ENCODE data around the gene OR10G8.
"Not testable (repeated sequence)": the region's sequence is repeated elsewhere in the genome, so short reads cannot be mapped to it uniquely, and the experiment has no call there.

Gene OR10G8

GRCh38 chr11:124026498-124026897, at the start of gene OR10G8:
Gene OR10G8, plus strand, starts transcription at chr11:124026798. Its CDS starts 2,825 bp downstream, at chr11:124029623.
- no peak for DNase-seq

- DNase-seq: no peak
Measured at GRCh38 chr11:123977731-123978347, 48.8 kb upstream of the OR10G8 start, which contains the start of gene OR10S1. Gene OR10S1, minus strand, starts transcription at chr11:123977781. Its CDS starts 117 bp downstream, at chr11:123977664.

GRCh38 chr11:123979311-123979710, 47.3 kb upstream of the OR10G8 start:
- no peak for DNase-seq

- no peak for DNase-seq
Measured at GRCh38 chr11:123995119-123995518, 31.5 kb upstream of the OR10G8 start, which contains the start of gene OR10G6. Gene OR10G6, minus strand, starts transcription at chr11:123995161. Its CDS starts 0 bp downstream, at chr11:123995161.

- no peak for DNase-seq
Measured at GRCh38 chr11:124012697-124013096, 13.9 kb upstream of the OR10G8 start, which contains the start of gene OR10G4. Gene OR10G4, plus strand, starts transcription at chr11:124012997. Its CDS starts 2,578 bp downstream, at chr11:124015575.

DNA sequence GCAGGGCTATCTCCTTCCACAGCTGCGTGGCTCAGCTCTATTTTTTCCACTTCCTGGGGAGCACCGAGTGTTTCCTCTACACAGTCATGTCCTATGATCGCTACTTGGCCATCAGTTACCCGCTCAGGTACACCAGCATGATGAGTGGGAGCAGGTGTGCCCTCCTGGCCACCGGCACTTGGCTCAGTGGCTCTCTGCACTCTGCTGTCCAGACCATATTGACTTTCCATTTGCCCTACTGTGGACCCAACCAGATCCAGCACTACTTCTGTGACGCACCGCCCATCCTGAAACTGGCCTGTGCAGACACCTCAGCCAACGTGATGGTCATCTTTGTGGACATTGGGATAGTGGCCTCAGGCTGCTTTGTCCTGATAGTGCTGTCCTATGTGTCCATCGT, 10.8 kb upstream of the OR10G8 start:
- not testable (repeated sequence) for DNase-seq

DNA sequence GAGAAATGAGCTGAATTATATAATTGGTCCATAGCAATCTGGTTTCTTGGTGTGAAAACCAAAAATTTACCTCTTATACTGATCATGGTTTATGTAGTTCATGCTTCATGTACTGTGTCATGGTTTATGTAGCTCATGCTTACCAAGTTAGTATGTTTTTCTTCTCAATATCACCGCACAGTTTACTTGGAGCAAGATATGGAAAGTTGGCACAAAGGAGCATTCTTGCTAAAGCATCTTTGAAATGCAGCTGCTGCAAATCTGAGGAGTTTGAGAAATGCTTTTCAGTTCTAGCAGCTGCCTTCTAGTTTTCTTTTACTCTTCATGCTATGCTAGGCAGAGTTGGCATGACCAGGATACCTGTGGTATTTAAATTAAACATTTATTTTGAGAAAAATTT, 10.1 kb downstream of the OR10G8 start:
- DNase-seq: no peak

GRCh38 chr11:124039557-124039956, 13.0 kb downstream of the OR10G8 start:
- DNase-seq: no peak

GRCh38 chr11:124041254-124041653, 14.7 kb downstream of the OR10G8 start, which contains the start of gene OR10G7:
Gene OR10G7, minus strand, starts transcription at chr11:124041325. Its CDS starts 2,324 bp downstream, at chr11:124039001.
- DNase-seq: no peak

DNA sequence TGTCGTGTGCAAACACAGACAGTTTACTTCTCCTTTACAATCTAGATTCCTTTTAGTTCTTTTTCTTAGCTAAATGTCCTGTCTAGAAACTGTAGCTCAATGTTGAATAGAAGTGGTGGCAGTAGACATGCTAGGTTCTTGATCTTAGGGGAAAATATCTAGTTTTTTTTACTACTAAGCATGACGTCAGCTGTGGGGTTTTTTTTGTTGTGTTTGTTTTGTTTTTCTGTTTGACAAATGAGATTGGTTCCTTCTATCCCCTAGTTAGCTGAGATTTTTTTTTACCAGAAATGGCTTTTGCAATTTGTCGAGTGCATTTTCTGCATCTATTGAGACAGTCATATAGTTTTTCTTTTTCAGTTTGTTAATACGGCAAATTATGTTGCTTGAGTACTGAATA, 16.8 kb downstream of the OR10G8 start:
- DNase-seq: peak; percentile 24

- peak; percentile 76 for DNase-seq
Measured at GRCh38 chr11:124050748-124051147, 24.1 kb downstream of the OR10G8 start.

DNA sequence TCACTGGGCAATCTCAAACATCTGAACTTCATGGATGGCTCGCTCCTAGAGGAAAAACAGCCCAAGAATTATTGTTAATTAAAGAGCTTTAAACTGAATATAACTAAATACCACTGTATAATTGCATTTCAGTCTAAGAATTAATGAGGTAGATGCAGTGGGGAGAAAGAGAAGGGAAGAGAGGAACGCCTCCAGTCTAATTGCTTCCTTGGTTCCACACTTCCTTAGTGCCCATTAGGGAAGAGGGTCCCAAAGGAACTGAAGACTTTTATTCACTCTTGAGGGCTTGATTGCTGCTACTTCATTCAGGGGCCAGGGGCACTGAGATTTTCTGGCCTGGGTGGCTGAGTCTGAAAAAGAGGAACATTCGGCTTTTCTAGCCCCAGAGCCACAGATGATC, 26.4 kb downstream of the OR10G8 start:
- DNase-seq: no peak

GRCh38 chr11:124068601-124069110, 42.1 kb downstream of the OR10G8 start:
- DNase-seq: peak; percentile 60

- peak; percentile 96 for DNase-seq
Measured at GRCh38 chr11:124069429-124070401, 43.1 kb downstream of the OR10G8 start.

GRCh38 chr11:124070915-124071622, 44.5 kb downstream of the OR10G8 start:
- DNase-seq: peak; percentile 95

DNA sequence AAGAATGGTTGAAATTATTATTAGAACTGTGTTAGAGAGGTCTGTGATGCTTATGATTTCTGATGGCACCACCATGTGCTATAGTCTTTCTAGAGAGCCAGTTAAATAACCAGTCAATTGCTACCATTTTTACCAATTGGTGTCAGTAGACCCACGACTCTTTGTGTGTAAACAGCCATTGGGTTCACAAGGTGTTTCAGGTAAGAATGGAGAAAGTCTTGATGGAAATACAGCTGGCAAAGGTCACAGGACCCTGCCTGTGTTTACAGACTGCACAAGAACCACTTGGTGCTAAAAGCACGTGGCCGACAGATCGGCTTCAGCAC, 45.0 kb downstream of the OR10G8 start:
- no peak for DNase-seq

- DNase-seq: no peak
Measured at GRCh38 chr11:124072147-124072546, 45.5 kb downstream of the OR10G8 start.

DNA sequence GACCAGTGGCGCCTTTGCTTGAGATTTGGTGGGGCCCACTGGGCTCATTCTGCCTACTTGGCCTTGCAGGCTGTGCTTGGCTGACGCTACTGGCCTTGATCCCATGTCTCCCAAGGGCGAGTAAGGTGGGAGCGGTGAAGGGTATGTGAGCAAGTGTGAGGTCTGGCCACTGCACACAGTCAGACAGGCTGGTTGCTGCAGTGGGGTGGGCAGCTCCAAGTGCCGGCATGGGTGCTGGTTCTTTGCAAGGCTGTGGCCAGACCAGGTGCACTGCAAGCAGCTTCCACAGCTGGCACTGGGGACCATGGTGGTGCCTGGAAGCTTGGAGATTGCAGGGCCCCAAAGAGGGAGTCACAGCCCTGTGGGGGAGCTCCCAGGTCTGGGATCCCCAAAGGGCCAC, 48.0 kb downstream of the OR10G8 start:
- DNase-seq: no peak

- no peak for DNase-seq
Measured at GRCh38 chr11:124075492-124075840, 48.9 kb downstream of the OR10G8 start.

GRCh38 chr11:124075841-124076651, 49.4 kb downstream of the OR10G8 start:
- DNase-seq: no peak

DNA sequence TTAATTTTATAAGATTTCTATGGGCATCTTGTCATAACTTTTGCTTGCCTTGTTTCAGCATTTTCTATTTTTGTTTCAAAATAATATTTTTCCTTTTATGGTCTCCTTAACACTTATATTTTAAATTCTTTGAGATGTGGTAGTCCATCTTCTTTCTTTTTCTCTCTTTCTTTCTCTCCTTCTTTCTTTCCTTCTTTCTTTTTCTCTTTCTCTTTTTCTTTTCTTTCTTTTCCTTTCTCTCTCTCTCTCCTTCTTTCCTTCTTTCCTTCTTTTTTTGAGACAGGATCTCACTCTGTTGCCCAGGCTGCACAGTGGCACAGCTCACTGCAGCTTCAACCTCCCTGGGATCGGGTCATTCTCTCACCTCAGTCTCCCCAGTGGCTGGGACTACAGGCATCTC, 50.7 kb downstream of the OR10G8 start:
- DNase-seq: no peak

- no peak for DNase-seq
Measured at GRCh38 chr11:124078591-124078990, 52.0 kb downstream of the OR10G8 start.

Data from OCI-M1 (cell line).